Measurements from ENCODE around the gene CGB2.

- TF ChIP-seq CTCF (IDR thresholded peaks at IDR 0.05 in 4 of 5, conservative IDR thresholded peaks at IDR 0.05 in 1 of 5) (no peak), POLR2A (IDR thresholded peaks at IDR 0.05) (no peak)
Measured at GRCh38 chr19:49059053-49059452, 27.4 kb downstream of the CGB2 start.
